ENCODE results near the gene DISC1. TPM values are rescaled to one million over a fixed set of nuclear protein-coding genes. Genes with fewer than 3 reads are reported as not detected.

The DISC1 gene
- total RNA-seq, 1 experiment from 2014 or later = 1.8 TPM

DNA sequence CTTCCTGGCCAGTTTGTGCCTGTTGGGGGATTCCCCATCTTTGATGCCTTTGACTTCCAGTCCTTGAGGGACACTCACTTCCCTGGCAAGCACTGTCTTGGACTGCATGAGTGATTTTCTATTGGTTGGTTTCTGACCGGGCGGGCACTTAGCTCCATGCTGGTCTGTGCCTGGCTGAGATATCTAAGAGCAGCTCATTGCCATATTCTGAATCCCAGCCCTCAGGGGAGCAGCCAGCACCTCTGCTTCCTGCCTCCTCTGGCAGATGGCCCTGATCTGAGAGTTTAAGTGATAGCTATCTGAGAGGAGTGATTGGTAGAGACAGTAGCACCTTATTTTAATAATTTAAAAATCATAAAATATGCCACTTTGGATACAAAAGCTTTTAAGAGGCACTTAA lies 52.5 kb downstream of the DISC1 start:
- CTCF ChIA-PET = interaction anchor here (0.5 kb wide), 1 partner anchor 13 kb away, joined by 3 read pairs; no protein-coding TSS in a partner anchor
- H3K4me3 ChIP-seq (ENCODE audit: low read depth, low read length, poor library complexity, severe bottlenecking) = no peak overlapping the region
- intact Hi-C loops (cut with micrococcal nuclease; ENCODE audit: unreplicated experiment) = no loop called here
- H3K27me3 ChIP-seq (replicated peaks; ENCODE audit: insufficient read depth, low read depth, low read length, poor library complexity) = no peaks in the 10 kb centered on the region
- BruUV-seq (replicated peaks) = no TSS peak
- H3K9me3 ChIP-seq (ENCODE audit: low read depth, low read length, poor library complexity, severe bottlenecking) = no peaks in the 10 kb centered on the region
- H3K36me3 ChIP-seq (ENCODE audit: insufficient read depth, low read length, poor library complexity, severe bottlenecking) = no peaks in the 10 kb centered on the region
- POLR2A ChIA-PET (ENCODE audit: low non-redundant PET) = no interaction called here
- peak; percentile 44 for DNase-seq (ENCODE audit: low spot score)
- H3K4me1 ChIP-seq (ENCODE audit: insufficient read depth, low read length, poor library complexity, severe bottlenecking) = peaks cover 2% of the 10 kb centered on the region
- TF ChIP-seq, protein P1, sequence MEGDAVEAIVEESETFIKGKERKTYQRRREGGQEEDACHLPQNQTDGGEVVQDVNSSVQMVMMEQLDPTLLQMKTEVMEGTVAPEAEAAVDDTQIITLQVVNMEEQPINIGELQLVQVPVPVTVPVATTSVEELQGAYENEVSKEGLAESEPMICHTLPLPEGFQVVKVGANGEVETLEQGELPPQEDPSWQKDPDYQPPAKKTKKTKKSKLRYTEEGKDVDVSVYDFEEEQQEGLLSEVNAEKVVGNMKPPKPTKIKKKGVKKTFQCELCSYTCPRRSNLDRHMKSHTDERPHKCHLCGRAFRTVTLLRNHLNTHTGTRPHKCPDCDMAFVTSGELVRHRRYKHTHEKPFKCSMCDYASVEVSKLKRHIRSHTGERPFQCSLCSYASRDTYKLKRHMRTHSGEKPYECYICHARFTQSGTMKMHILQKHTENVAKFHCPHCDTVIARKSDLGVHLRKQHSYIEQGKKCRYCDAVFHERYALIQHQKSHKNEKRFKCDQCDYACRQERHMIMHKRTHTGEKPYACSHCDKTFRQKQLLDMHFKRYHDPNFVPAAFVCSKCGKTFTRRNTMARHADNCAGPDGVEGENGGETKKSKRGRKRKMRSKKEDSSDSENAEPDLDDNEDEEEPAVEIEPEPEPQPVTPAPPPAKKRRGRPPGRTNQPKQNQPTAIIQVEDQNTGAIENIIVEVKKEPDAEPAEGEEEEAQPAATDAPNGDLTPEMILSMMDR (conservative IDR thresholded peaks at IDR 0.05; ENCODE audit: low read depth, low read length) = no peak
- TF ChIP-seq EZH2 (IDR thresholded peaks at IDR 0.05; ENCODE audit: borderline replicate concordance, low read depth, low read length, poor library complexity, severe bottlenecking) = no peak
- no peak overlapping the region for H3K27ac ChIP-seq (ENCODE audit: low read depth, low read length, poor library complexity, severe bottlenecking)

DNA sequence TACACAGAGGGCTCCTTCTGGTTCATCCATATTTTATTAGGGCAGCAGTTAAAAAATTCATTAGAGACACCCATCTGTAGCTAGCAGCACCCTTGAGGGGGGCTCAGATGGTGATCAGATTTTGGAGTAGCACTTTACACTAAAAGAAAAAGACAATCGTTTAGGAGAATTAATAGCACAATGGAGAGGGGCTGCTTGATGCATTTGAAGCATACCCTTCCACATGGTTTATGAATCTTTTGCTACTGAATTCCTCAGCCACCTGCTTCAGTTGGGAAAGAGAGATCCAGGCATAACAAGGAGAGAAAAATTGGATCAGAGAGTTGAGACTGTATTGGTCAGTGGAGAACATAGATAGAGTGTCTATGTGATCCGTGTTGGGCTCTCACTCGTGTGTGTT lies 54.4 kb downstream of the DISC1 start:
- TF ChIP-seq, protein P1 (conservative IDR thresholded peaks at IDR 0.05; ENCODE audit: low read depth, low read length) = no peak
- no peak for TF ChIP-seq EZH2 (IDR thresholded peaks at IDR 0.05; ENCODE audit: borderline replicate concordance, low read depth, low read length, poor library complexity, severe bottlenecking)
- H3K4me1 ChIP-seq (ENCODE audit: insufficient read depth, low read length, poor library complexity, severe bottlenecking) = peaks cover 2% of the 10 kb centered on the region
- H3K4me3 ChIP-seq (ENCODE audit: low read depth, low read length, poor library complexity, severe bottlenecking) = no peak overlapping the region
- DNase-seq (ENCODE audit: low spot score) = no peak
- H3K27ac ChIP-seq (ENCODE audit: low read depth, low read length, poor library complexity, severe bottlenecking) = no peak overlapping the region
- no peaks in the 10 kb centered on the region for H3K27me3 ChIP-seq (replicated peaks; ENCODE audit: insufficient read depth, low read depth, low read length, poor library complexity)
- CTCF ChIA-PET = no interaction called here
- intact Hi-C loops (cut with micrococcal nuclease; ENCODE audit: unreplicated experiment) = no loop called here
- BruUV-seq (replicated peaks) = no TSS peak
- H3K36me3 ChIP-seq (ENCODE audit: insufficient read depth, low read length, poor library complexity, severe bottlenecking) = no peaks in the 10 kb centered on the region
- POLR2A ChIA-PET (ENCODE audit: low non-redundant PET) = no interaction called here
- no peaks in the 10 kb centered on the region for H3K9me3 ChIP-seq (ENCODE audit: low read depth, low read length, poor library complexity, severe bottlenecking)

- Histone ChIP-seq H3K27me3 (replicated peaks; ENCODE audit: insufficient read depth, low read depth, low read length, poor library complexity) (no peaks in the 10 kb centered on the region), H3K27ac (ENCODE audit: low read depth, low read length, poor library complexity, severe bottlenecking) (no peak overlapping the region), H3K36me3 (ENCODE audit: insufficient read depth, low read length, poor library complexity, severe bottlenecking) (no peaks in the 10 kb centered on the region), H3K4me3 (ENCODE audit: low read depth, low read length, poor library complexity, severe bottlenecking) (no peak overlapping the region), H3K9me3 (ENCODE audit: low read depth, low read length, poor library complexity, severe bottlenecking) (no peaks in the 10 kb centered on the region), H3K4me1 (ENCODE audit: insufficient read depth, low read length, poor library complexity, severe bottlenecking) (peaks cover 2% of the 10 kb centered on the region)
- no TSS peak for BruUV-seq (replicated peaks)
- intact Hi-C loops (cut with micrococcal nuclease; ENCODE audit: unreplicated experiment) = no loop called here
- ChIA-PET CTCF (no interaction called here), POLR2A (ENCODE audit: low non-redundant PET) (no interaction called here)
- no peak for DNase-seq (ENCODE audit: low spot score)
- TF ChIP-seq, protein P1 (conservative IDR thresholded peaks at IDR 0.05; ENCODE audit: low read depth, low read length) = no peak
Observed at GRCh38 chr1:231682779-231683178, 56.2 kb downstream of the DISC1 start.
